NCI-H1694 (cell line): Measurements from ENCODE around the gene TPT1.
A peak's percentile ranks its signal among the peaks of the same experiment; 100 is the strongest.
"Not testable (repeated sequence)": the region's sequence is repeated elsewhere in the genome, so short reads cannot be mapped to it uniquely, and the experiment has no call there.

ENCODE experiments used
- DNase-seq: peaks from one replicate; lab custom pipeline; 2025; lab: John Stamatoyannopoulos, UW

TPT1 gene

GRCh38 chr13:45367358-45367757 lies 26.4 kb upstream of the TPT1 start:
- no peak for DNase-seq

- DNase-seq = no peak
These were observed 24.5 kb upstream of the TPT1 start for GRCh38 chr13:45365558-45365885.

GRCh38 chr13:45364876-45365557 lies 24.0 kb upstream of the TPT1 start:
- no peak for DNase-seq

- no peak for DNase-seq
These were observed 22.0 kb upstream of the TPT1 start for GRCh38 chr13:45362939-45363338.

- DNase-seq = no peak
These were observed 20.7 kb upstream of the TPT1 start for GRCh38 chr13:45361596-45362206.

GRCh38 chr13:45356966-45357672 lies 16.1 kb upstream of the TPT1 start:
- no peak for DNase-seq

GRCh38 chr13:45353895-45354294 lies 12.9 kb upstream of the TPT1 start:
- DNase-seq = no peak

- no peak for DNase-seq
These were observed 11.0 kb upstream of the TPT1 start for GRCh38 chr13:45352031-45352430.

- no peak for DNase-seq
These were observed 9.2 kb upstream of the TPT1 start for GRCh38 chr13:45350152-45350551.

GRCh38 chr13:45349438-45349837 lies 8.5 kb upstream of the TPT1 start:
- no peak for DNase-seq

GRCh38 chr13:45344064-45344463 lies 3.1 kb upstream of the TPT1 start:
- not testable (repeated sequence) for DNase-seq

GRCh38 chr13:45343102-45343501 lies 2.1 kb upstream of the TPT1 start:
- DNase-seq = not testable (repeated sequence)

- DNase-seq = not testable (repeated sequence)
These were observed 1.7 kb upstream of the TPT1 start for GRCh38 chr13:45342668-45343067.

GRCh38 chr13:45341799-45342500 lies 967 bp upstream of the TPT1 start:
- no peak for DNase-seq

GRCh38 chr13:45340422-45341033 lies 455 bp downstream of the TPT1 start:
- DNase-seq = peak; percentile 40

- no peak for DNase-seq
These were observed 1.1 kb downstream of the TPT1 start for GRCh38 chr13:45339867-45340266.

GRCh38 chr13:45339399-45339798 lies 1.6 kb downstream of the TPT1 start:
- DNase-seq = no peak

- DNase-seq = no peak
These were observed 3.2 kb downstream of the TPT1 start for GRCh38 chr13:45337803-45338202.

- no peak for DNase-seq
These were observed 3.6 kb downstream of the TPT1 start for GRCh38 chr13:45337395-45337794.

- no peak for DNase-seq
These were observed 4.8 kb downstream of the TPT1 start for GRCh38 chr13:45336025-45336800.

GRCh38 chr13:45335397-45336024 lies 5.5 kb downstream of the TPT1 start:
- no peak for DNase-seq
